ENCODE results near the gene UBTD2. TPM values are rescaled to one million over a fixed set of nuclear protein-coding genes. Genes with fewer than 3 reads are reported as not detected.

The UBTD2 gene
- 1 to 10 TPM; 9.3 to 9.9 TPM for total RNA-seq

DNA sequence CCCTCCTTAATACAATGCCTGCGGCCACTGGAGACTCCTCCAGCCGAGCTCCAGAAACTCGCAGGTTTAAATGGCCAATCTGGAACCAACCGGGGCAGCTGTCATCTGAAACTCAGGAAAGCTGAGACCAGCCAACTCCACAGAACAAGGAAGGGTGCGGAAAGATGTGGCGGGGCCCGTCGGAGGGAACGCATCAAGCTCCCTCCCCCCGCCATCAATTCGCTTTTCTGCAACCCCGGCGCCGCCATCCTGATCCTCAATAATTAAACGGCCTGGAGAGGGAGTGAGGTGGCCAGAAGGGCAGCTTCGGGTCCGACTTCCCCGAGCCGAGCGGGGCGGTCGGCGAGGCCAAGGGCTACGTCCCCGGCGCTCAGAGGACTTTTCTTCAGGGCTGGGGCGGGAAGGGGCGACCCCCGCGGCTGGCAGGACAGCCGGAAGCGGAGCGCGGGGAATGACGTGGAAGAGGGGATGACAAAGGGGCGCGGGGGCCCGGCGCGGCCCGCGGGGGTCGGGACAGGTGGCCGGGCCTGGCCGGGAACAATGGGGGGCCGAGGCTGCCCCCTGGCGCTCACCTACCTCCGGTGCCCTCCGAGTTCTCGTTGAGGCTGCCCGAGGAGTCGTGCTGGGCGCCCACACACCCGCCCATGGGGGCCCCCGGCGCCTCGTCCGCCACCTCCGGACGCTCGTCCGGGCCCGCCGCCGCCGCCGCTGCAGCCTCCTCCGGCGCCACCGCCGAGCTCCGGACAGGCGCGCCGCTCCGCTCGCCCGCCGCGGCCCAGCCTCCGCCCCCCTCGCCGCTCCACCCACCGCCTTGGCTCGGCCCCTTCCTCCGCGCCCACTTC lies at the start of gene UBTD2:
Gene UBTD2 (minus strand): TSS at position 745 of the 842 bp plus-strand sequence. CDS start 99 bp downstream, at position 646.

DNA sequence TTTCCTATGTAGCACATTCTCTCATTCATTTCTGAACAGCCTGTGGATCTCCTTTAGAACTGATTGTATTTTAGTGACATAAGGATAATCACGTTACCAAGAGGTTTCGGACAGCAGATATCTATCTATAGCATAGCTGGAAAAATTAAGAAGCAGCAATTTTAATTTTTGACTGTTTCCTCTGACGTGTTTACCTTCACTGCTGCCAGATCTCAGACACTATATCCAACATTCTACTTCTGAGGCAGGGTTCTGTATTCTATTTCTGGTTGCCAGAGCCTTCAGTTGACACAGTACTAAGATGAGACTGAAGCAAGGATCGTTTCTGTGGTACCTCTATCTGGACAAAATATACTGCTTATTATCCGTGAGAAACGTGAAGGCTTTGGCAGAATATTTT lies 89.7 kb downstream of the UBTD2 start, which contains the start of gene EFCAB9:
Gene EFCAB9 (plus strand): TSS at position 301 of the 400 bp plus-strand sequence. CDS start 1 bp downstream, at position 302.

DNA sequence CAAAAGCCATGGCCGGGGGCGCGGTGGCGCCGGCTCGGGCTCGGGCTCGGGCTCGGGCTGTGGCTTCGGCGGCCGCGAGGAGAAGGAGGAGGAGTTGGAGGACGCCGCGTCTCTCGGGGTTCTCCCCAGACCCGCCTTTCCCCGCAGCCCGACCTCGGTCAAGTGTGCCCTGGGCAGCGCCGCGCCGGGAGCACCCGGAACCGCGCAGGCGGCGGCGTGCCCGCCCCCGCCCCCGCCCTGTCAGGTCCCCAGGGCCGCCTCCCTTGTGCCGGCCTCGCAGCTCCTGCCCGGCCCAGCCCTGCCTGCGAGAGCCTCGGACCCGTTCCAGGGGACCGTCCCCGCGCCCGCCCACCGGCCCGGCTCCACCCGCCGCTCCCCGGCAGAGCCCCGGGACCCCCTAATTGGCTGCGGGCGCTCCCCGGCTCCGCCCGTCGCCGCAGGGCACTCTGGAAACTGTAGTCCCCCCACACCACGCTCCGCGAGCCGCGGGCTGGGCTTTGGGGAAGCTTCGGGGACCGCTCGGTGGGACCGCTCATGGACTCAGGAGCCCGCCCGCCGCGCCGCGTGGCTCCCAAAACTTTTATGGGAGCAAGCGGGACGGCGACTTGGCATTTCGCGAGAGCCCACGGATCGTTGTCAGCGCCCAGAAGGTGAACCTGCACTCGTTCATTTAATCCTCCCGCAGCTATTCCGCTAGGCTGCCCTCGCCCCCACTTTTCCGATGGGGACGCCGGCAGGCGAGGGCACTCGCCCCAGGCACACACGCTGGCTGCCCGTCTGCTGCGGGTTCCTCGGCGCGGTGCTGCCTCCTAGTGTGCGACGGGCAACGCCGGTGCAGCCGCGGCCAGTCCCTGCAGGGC lies 95.3 kb downstream of the UBTD2 start, which contains the start of gene STK10:
Gene STK10 (minus strand): TSS at position 192 of the 860 bp plus-strand sequence. CDS start 182 bp downstream, at position 10.

Other genes with a start within 250 kb of the UBTD2 start
- 100 to 1,000 TPM; 262 to 272 TPM for gene STK10, start 95.5 kb downstream of the UBTD2 start, total RNA-seq
- gene EFCAB9, start 89.6 kb downstream of the UBTD2 start, total RNA-seq = not detected
- gene SH3PXD2B, start 170.8 kb upstream of the UBTD2 start, total RNA-seq = under 1 TPM; 0.33 to 0.51 TPM

Measured in activated naive CD4-positive, alpha-beta T cell treated with anti-CD3 and anti-CD28 coated beads, Interleukin-2, amount 10 ng/mL, durations not matched to agents 5 hours and 36 hours (primary cell).